Kidney (tissue), 14 donors: Measurements from ENCODE around the gene TPPP. TPM values are rescaled to one million over a fixed set of nuclear protein-coding genes. Genes with fewer than 3 reads are reported as not detected.

Experiments used
- DNase-seq, 5 donors: peaks; one replicate each; pipeline ENCODE4 v3.0.0-alpha.2; 2013 to 2020
- FAIRE-seq: peaks from 2 replicates; lab custom pipeline; 2012; peaks lifted over from hg19 to GRCh38; lab: Jason Lieb, UNC
- H3K27ac ChIP-seq, 2 donors: one replicate each; pipeline ENCODE4 v1.7.0; 2013; ENCODE audit warnings: low read depth in 2 of 2, low read length in 2 of 2, inconsistent platforms in 1 of 2
- H3K27me3 ChIP-seq: one replicate; pipeline ENCODE4 v1.7.1; 2013; ENCODE audit warnings: low read length, inconsistent platforms; ENCODE audit not compliant: control insufficient read depth, insufficient read depth
- H3K36me3 ChIP-seq, 3 donors: one replicate each; pipeline versions ENCODE4 v1.7.0 to v1.7.1; 2013; ENCODE audit warnings: low read length in 3 of 3, control low read depth in 1 of 3, inconsistent platforms in 1 of 3; ENCODE audit not compliant: insufficient read depth in 3 of 3, control insufficient read depth in 2 of 3
- H3K4me1 ChIP-seq, 3 donors: one replicate each; pipeline versions ENCODE4 v1.7.0 to v1.7.1; 2013; ENCODE audit warnings: low read length in 3 of 3, inconsistent platforms in 1 of 3, low read depth in 1 of 3; ENCODE audit not compliant: control insufficient read depth in 2 of 3, insufficient read depth in 2 of 3
- H3K4me3 ChIP-seq, 3 donors: one replicate each; pipeline versions ENCODE4 v1.7.0 to v1.8.1; 2013; ENCODE audit warnings: low read length in 3 of 3, control low read depth in 1 of 3, inconsistent platforms in 1 of 3
- H3K9ac ChIP-seq, 3 donors: one replicate each; pipeline versions ENCODE4 v1.7.0 to v1.7.1; 2013; ENCODE audit warnings: low read length in 3 of 3, control low read depth in 1 of 3, inconsistent platforms in 1 of 3
- H3K9me3 ChIP-seq, 3 donors: one replicate each; pipeline versions ENCODE4 v1.7.0 to v1.7.1; 2013; ENCODE audit warnings: low read length in 3 of 3, control low read depth in 1 of 3, inconsistent platforms in 1 of 3; ENCODE audit not compliant: control insufficient read depth in 2 of 3, insufficient read depth in 1 of 3
- CTCF ChIP-seq: IDR thresholded peaks from 3 replicates; pipeline ENCODE4 v1.5.1; 2012; ENCODE audit warnings: mild to moderate bottlenecking, moderate library complexity, borderline replicate concordance; ENCODE audit not compliant: insufficient read depth; ENCODE audit errors: extremely low read depth
- intact Hi-C: fragments of 100-400 bp; cut with DNase I; formaldehyde crosslinking; loops from one replicate; pipeline ENCODE4 v1.11.1; 2022
- polyA plus RNA-seq: library from polyadenylated mRNA; stranded (reverse); fragments of 350-450 nt; fragmentation: Illumina TruSeq; extraction: RNeasy Lipid Tissue Mini Kit (QIAGEN cat#74804); gene quantifications from one replicate; pipeline ENCODE4 v1.2.3, GENCODE V29; 2014; ENCODE audit warnings: low read depth, low replicate concordance; ENCODE audit not compliant: insufficient read depth
- total RNA-seq: library from RNA; stranded (reverse); fragmentation: NEBNext Ultra II Directional; extraction: Animal tissue kit (Norgen Biotek cat#: 25700); gene quantifications from one replicate; pipeline ENCODE4 v1.2.1, GENCODE V29; 2021
- donor health status: control.
- donor health status: control.
- donor health status: control.
- donor health status: control.
- donor health status: control.
- donor health status: DM: yes; HTN: yes; CAD: no.
- donor health status: Normal renal cell carcinoma (clear cell type).

Gene TPPP
- total and polyA plus RNA-seq, 2 donors from 2014 or later, result 5.8 to 6.9 TPM

- no peak overlapping the region for H3K4me3 ChIP-seq
- TF ChIP-seq CTCF, result no peak
- no peaks in the 10 kb centered on the region for H3K4me1 ChIP-seq
- peaks cover 0 to 3% (median 0%) of the 10 kb centered on the region in 3 donors for H3K9me3 ChIP-seq
- DNase-seq, result no peak
- no peak for FAIRE-seq
- intact Hi-C loops, result no loop called here
- H3K27me3 ChIP-seq, result no peaks in the 10 kb centered on the region
- no peak overlapping the region for H3K9ac ChIP-seq
- peaks cover 4 to 6% (median 4%) of the 10 kb centered on the region in 3 donors for H3K36me3 ChIP-seq
- no peak overlapping the region for H3K27ac ChIP-seq
Measured at GRCh38 chr5:643351-643801, 49.8 kb downstream of the TPPP start.

- Histone ChIP-seq H3K36me3 (peaks cover 0 to 4% (median 0%) of the 10 kb centered on the region in 3 donors), H3K4me1 (no peaks in the 10 kb centered on the region), H3K9me3 (no peaks in the 10 kb centered on the region), H3K4me3 (no peak overlapping the region), H3K27ac (no peak overlapping the region), H3K9ac (no peak overlapping the region), H3K27me3 (no peaks in the 10 kb centered on the region)
- TF ChIP-seq CTCF, result no peak
- no peak for FAIRE-seq
- DNase-seq, result no peak
- intact Hi-C loops, result no loop called here
Measured at GRCh38 chr5:642481-642880, 50.7 kb downstream of the TPPP start.

GRCh38 chr5:641331-641765 lies 51.8 kb downstream of the TPPP start:
- H3K9me3 ChIP-seq, result no peaks in the 10 kb centered on the region
- H3K9ac ChIP-seq, result no peak overlapping the region
- DNase-seq (no peak), FAIRE-seq (no peak)
- intact Hi-C loops, result no loop called here
- H3K4me3 ChIP-seq, result no peak overlapping the region
- no peaks in the 10 kb centered on the region for H3K27me3 ChIP-seq
- no peak for TF ChIP-seq CTCF
- H3K27ac ChIP-seq, result no peak overlapping the region
- peaks cover 0 to 4% (median 0%) of the 10 kb centered on the region in 3 donors for H3K36me3 ChIP-seq
- H3K4me1 ChIP-seq, result no peaks in the 10 kb centered on the region
